Breast epithelium (tissue), 4 donors: ENCODE measurements around the gene DEPP1. TPM values are rescaled to one million over a fixed set of nuclear protein-coding genes. Genes with fewer than 3 reads are reported as not detected.

Source experiments
- DNase-seq, 2 donors: peaks; one replicate each; pipeline ENCODE4 v3.0.0-alpha.2; 2019; ENCODE audit warnings: low spot score in 2 of 2
- H3K27ac ChIP-seq, 2 donors: fragments of 200-600 bp; sonication (generic) in 1 of 2; one replicate each; pipeline ENCODE4 v1.5.1; 2016 to 2019; ENCODE audit warnings: mild to moderate bottlenecking in 1 of 2
- H3K27me3 ChIP-seq, 2 donors: fragments of 200-600 bp; sonication (generic) in 1 of 2; one replicate each; pipeline versions ENCODE4 v1.5.1 to v1.6.0; 2017 to 2019; ENCODE audit warnings: control low read depth in 1 of 2, mild to moderate bottlenecking in 1 of 2
- H3K36me3 ChIP-seq: fragments of 200-600 bp; one replicate; pipeline ENCODE4 v1.5.1; 2019
- H3K4me1 ChIP-seq, 2 donors: fragments of 200-600 bp; sonication (generic); one replicate each; pipeline ENCODE4 v1.5.1; 2016 to 2019; ENCODE audit warnings: control low read depth in 1 of 2
- H3K4me3 ChIP-seq, 3 donors: fragments of 200-600 bp; sonication (generic); 1 replicate in 2 of 3; 2 replicates in 1 of 3; pipeline ENCODE4 v1.5.1; 2016 to 2019; ENCODE audit warnings: mild to moderate bottlenecking in 3 of 3, moderate library complexity in 2 of 3
- H3K9me3 ChIP-seq, 2 donors: fragments of 200-600 bp; sonication (generic) in 1 of 2; one replicate each; pipeline ENCODE4 v1.5.1; 2016 to 2019; ENCODE audit warnings: control low read depth in 1 of 2
- POLR2A ChIP-seq: fragments of 450-650 bp; IDR thresholded peaks from one replicate; pipeline ENCODE4 v1.6.1; 2016; ENCODE audit warnings: antibody characterized with exemption, mild to moderate bottlenecking, moderate library complexity
- POLR2AphosphoS5 ChIP-seq, 3 donors: sonication (generic); formaldehyde crosslinking; IDR thresholded peaks; one replicate each; pipeline ENCODE4 v1.6.1; 2017; ENCODE audit warnings: antibody characterized with exemption in 3 of 3
- intact Hi-C: fragments of 100-400 bp; cut with DNase I; formaldehyde crosslinking; loops from one replicate; pipeline ENCODE4 v1.15.1; 2023; ENCODE audit warnings: low total_unique reads
- total RNA-seq, 3 donors: library from RNA; depleted of rRNA; stranded (reverse); fragments of >200 nt; gene quantifications; one replicate each; pipeline ENCODE4 v1.1.0, GENCODE V29; 2016
- TF ChIP-seq, protein P1 (sequence below), 3 donors: fragments of 450-650 bp; IDR thresholded peaks; one replicate each; pipeline ENCODE4 v1.5.1; 2016 to 2017; ENCODE audit warnings: antibody characterized with exemption in 3 of 3, mild to moderate bottlenecking in 3 of 3, moderate library complexity in 3 of 3

DEPP1 gene
- total RNA-seq, 3 donors from 2014 or later, result 139 to 2,057 (median 460) TPM

DNA sequence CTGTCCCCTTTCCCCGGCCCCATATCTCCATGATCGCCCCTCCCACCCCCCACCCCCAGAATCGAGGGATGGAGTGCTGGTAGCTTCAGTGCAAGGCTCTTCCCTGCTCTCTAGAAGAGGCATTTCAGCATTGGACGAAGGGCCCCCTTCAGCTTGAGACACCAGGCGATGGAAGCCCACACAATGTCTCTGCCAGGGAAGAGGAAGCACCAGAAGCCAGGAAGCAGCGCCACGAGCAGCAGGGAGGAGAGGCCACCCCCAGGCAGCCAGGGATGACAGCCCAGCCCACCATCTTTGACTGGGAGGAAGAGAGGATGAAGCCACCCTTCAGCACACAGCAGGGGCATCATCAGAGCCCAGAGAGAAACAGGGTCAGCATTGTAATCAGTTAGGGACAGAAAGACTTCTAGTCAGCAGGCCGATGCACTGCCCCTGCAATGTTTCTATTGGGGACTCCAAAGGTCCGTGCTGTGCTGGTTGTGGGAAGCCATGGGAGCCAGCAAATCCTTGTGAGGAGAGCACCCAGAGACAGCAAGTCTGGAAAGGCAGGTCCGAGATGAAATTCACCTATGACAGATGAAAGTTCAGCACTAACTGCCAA lies 51.8 kb downstream of the DEPP1 start:
- intact Hi-C loops, result no loop called here
- Histone ChIP-seq H3K4me1 (no peaks in the 10 kb centered on the region), H3K27me3 (no peaks in the 10 kb centered on the region), H3K36me3 (no peaks in the 10 kb centered on the region), H3K4me3 (no peak overlapping the region), H3K9me3 (no peaks in the 10 kb centered on the region), H3K27ac (no peak overlapping the region)
- no peak for DNase-seq
- no peak for TF ChIP-seq POLR2A
- TF ChIP-seq POLR2AphosphoS5 (IDR thresholded peaks at IDR 0.05), result no peak
- TF ChIP-seq, protein P1, sequence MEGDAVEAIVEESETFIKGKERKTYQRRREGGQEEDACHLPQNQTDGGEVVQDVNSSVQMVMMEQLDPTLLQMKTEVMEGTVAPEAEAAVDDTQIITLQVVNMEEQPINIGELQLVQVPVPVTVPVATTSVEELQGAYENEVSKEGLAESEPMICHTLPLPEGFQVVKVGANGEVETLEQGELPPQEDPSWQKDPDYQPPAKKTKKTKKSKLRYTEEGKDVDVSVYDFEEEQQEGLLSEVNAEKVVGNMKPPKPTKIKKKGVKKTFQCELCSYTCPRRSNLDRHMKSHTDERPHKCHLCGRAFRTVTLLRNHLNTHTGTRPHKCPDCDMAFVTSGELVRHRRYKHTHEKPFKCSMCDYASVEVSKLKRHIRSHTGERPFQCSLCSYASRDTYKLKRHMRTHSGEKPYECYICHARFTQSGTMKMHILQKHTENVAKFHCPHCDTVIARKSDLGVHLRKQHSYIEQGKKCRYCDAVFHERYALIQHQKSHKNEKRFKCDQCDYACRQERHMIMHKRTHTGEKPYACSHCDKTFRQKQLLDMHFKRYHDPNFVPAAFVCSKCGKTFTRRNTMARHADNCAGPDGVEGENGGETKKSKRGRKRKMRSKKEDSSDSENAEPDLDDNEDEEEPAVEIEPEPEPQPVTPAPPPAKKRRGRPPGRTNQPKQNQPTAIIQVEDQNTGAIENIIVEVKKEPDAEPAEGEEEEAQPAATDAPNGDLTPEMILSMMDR (IDR thresholded peaks at IDR 0.05), result no peak

Other genes with a start within 250 kb of the DEPP1 start
- gene TMEM72, start 67.5 kb downstream of the DEPP1 start, total RNA-seq, result not detected
- gene RASSF4, start 19.0 kb downstream of the DEPP1 start, total RNA-seq, result 100 to 1,000 TPM in 1 of 3 donors, 10 to 100 TPM in 2; 18.7 to 364 (median 41.1) TPM
- 10 to 100 TPM; 32.0 to 54.1 (median 34.2) TPM for gene ZNF22, start 22.1 kb upstream of the DEPP1 start, total RNA-seq